ENCODE results near the gene C1QTNF1.

Gene C1QTNF1

DNA sequence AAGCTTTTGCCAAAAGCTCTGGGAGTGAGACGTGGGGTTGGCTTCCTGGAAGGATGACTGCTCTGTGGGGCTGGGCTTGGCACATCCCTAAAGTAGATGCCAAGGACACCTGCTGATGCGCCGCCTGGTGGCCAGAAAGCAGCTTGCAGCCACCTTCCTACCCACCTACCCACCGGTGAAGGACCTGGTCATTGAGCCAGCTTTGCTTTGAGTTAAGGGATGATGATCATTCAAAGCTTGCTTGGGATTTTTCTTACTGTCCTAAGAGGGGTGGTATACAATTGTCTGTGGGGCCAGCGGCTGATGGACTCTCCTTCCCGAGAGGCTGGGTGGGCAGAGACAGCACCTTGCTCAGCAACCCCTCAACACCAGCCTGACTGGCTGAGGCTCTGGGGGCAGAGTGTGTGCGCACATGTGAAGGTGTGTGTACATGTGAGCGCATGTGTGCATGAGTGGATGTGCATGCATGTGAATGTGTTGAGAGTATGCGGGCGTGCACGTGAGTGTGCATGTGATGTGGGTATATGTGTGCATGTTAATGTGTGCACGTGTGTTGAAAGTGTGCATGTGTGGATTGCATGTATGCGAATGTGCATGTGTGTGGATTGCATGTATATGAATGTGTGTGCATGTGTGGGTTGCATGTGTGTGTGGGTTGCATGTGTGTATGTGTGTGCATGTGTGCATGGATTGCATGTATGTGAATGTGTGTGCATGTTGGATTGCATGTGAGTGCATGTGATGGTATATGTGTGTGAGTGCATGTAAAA lies 18.6 kb downstream of the C1QTNF1 start:
- H3K4me3 ChIP-seq (ENCODE audit: low read length): no peak overlapping the region
- H3K4me1 ChIP-seq (ENCODE audit: low read length): no peaks in the 10 kb centered on the region
- H4K20me1 ChIP-seq (ENCODE audit: insufficient read depth, low read length): no peaks in the 10 kb centered on the region
- no peak overlapping the region for H3K4me2 ChIP-seq (ENCODE audit: low read depth, low read length)
- H3K27me3 ChIP-seq (replicated peaks; ENCODE audit: insufficient read depth, low read length): peaks cover 85% of the 10 kb centered on the region
- DNase-seq: peak; percentile 59
- H2AFZ ChIP-seq (ENCODE audit: low read length): no peak overlapping the region
- no peak overlapping the region for H3K27ac ChIP-seq (ENCODE audit: low read length)
- H3F3A ChIP-seq (ENCODE audit: insufficient read depth, low read length): no peaks in the 10 kb centered on the region
- TF ChIP-seq EZH2 (optimal IDR thresholded peaks at IDR 0.05; ENCODE audit: low read depth, low read length): no peak
- TF ChIP-seq EZH2phosphoT487 (IDR thresholded peaks at IDR 0.05; ENCODE audit: low read length): no peak
- TF ChIP-seq, protein P1, sequence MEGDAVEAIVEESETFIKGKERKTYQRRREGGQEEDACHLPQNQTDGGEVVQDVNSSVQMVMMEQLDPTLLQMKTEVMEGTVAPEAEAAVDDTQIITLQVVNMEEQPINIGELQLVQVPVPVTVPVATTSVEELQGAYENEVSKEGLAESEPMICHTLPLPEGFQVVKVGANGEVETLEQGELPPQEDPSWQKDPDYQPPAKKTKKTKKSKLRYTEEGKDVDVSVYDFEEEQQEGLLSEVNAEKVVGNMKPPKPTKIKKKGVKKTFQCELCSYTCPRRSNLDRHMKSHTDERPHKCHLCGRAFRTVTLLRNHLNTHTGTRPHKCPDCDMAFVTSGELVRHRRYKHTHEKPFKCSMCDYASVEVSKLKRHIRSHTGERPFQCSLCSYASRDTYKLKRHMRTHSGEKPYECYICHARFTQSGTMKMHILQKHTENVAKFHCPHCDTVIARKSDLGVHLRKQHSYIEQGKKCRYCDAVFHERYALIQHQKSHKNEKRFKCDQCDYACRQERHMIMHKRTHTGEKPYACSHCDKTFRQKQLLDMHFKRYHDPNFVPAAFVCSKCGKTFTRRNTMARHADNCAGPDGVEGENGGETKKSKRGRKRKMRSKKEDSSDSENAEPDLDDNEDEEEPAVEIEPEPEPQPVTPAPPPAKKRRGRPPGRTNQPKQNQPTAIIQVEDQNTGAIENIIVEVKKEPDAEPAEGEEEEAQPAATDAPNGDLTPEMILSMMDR (IDR thresholded peaks at IDR 0.05; ENCODE audit: low read length): peak; percentile 91
- no peaks in the 10 kb centered on the region for H3K9me3 ChIP-seq (replicated peaks; ENCODE audit: insufficient read depth, low read length)
- no peak overlapping the region for H3K9ac ChIP-seq (ENCODE audit: low read length)
- no peaks in the 10 kb centered on the region for H3K9me2 ChIP-seq (replicated peaks; ENCODE audit: insufficient read depth, low read length)
- H3K79me2 ChIP-seq (ENCODE audit: low read length): no peaks in the 10 kb centered on the region
- H3K36me3 ChIP-seq (replicated peaks; ENCODE audit: insufficient read depth, low read length): no peaks in the 10 kb centered on the region

DNA sequence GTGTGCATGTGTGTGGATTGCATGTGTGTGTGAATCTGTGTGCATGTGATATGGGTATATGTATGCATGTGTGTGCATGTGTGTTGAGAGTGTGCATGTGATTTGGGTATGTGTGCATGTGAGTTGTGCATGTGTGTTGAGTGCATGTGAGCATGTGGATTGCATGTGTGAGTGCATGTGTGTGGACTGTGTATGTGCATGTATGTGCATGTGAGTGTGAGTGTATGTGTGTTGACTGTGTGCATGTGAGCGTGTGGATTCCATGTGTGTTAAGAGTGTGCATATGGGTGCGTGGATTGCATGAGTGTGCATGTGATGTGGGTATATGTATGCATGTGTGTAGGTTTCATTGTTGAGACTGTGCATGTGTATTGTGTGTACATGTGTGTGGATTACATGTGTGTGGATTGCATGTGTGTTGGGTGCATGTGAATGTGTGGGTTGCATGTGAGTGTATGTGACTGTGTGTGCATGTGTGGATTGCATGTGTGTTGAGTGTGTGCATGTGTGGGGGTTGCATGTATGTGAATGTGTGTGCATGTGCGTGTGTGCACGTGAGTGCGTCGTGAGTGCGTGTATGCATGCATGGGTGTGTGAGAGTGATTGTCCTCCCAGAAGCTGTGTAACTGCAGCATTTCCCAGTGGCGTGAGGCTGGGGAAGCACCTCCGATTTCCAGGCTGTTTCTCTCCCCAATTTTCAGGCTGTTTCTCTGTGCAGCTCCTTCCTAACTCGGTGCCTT lies 19.4 kb downstream of the C1QTNF1 start:
- Histone ChIP-seq H3K9ac (ENCODE audit: low read length) (no peak overlapping the region), H3K4me3 (ENCODE audit: low read length) (no peak overlapping the region), H3K27me3 (replicated peaks; ENCODE audit: insufficient read depth, low read length) (peaks cover 88% of the 10 kb centered on the region), H3F3A (ENCODE audit: insufficient read depth, low read length) (no peaks in the 10 kb centered on the region), H3K9me3 (replicated peaks; ENCODE audit: insufficient read depth, low read length) (no peaks in the 10 kb centered on the region), H3K9me2 (replicated peaks; ENCODE audit: insufficient read depth, low read length) (no peaks in the 10 kb centered on the region), H2AFZ (ENCODE audit: low read length) (no peak overlapping the region), H3K27ac (ENCODE audit: low read length) (no peak overlapping the region), H3K4me1 (ENCODE audit: low read length) (no peaks in the 10 kb centered on the region), H4K20me1 (ENCODE audit: insufficient read depth, low read length) (no peaks in the 10 kb centered on the region), H3K4me2 (ENCODE audit: low read depth, low read length) (no peak overlapping the region), H3K79me2 (ENCODE audit: low read length) (no peaks in the 10 kb centered on the region), H3K36me3 (replicated peaks; ENCODE audit: insufficient read depth, low read length) (no peaks in the 10 kb centered on the region)
- TF ChIP-seq EZH2phosphoT487 (IDR thresholded peaks at IDR 0.05; ENCODE audit: low read length) (no peak), EZH2 (optimal IDR thresholded peaks at IDR 0.05; ENCODE audit: low read depth, low read length) (no peak)
- TF ChIP-seq, protein P1 (IDR thresholded peaks at IDR 0.05; ENCODE audit: low read length): no peak
- DNase-seq: no peak

DNA sequence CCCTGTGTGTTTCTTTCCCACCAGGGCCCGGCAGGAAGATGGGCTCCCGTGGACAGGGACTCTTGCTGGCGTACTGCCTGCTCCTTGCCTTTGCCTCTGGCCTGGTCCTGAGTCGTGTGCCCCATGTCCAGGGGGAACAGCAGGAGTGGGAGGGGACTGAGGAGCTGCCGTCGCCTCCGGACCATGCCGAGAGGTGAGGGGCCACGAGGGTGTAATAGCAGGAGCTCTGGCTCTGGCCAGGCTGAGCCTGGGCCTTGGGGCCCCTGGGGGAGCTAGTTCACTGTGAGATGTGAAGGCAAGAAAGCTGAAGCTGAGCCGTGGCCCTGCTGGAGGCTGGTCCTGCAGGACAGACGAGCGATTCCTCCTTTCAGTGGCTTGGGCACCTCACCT lies 20.0 kb downstream of the C1QTNF1 start:
- Histone ChIP-seq H3K36me3 (replicated peaks; ENCODE audit: insufficient read depth, low read length) (no peaks in the 10 kb centered on the region), H3K9me3 (replicated peaks; ENCODE audit: insufficient read depth, low read length) (no peaks in the 10 kb centered on the region), H4K20me1 (ENCODE audit: insufficient read depth, low read length) (no peaks in the 10 kb centered on the region), H3K4me2 (ENCODE audit: low read depth, low read length) (no peak overlapping the region), H3K27ac (ENCODE audit: low read length) (no peak overlapping the region), H3K9ac (ENCODE audit: low read length) (no peak overlapping the region), H3K27me3 (replicated peaks; ENCODE audit: insufficient read depth, low read length) (peaks cover 88% of the 10 kb centered on the region), H2AFZ (ENCODE audit: low read length) (no peak overlapping the region), H3K9me2 (replicated peaks; ENCODE audit: insufficient read depth, low read length) (no peaks in the 10 kb centered on the region), H3K79me2 (ENCODE audit: low read length) (no peaks in the 10 kb centered on the region), H3K4me1 (ENCODE audit: low read length) (no peaks in the 10 kb centered on the region), H3F3A (ENCODE audit: insufficient read depth, low read length) (no peaks in the 10 kb centered on the region), H3K4me3 (ENCODE audit: low read length) (no peak overlapping the region)
- no peak for DNase-seq
- TF ChIP-seq, protein P1 (IDR thresholded peaks at IDR 0.05; ENCODE audit: low read length): no peak
- TF ChIP-seq EZH2 (optimal IDR thresholded peaks at IDR 0.05; ENCODE audit: low read depth, low read length) (no peak), EZH2phosphoT487 (IDR thresholded peaks at IDR 0.05; ENCODE audit: low read length) (no peak)
